HEK293 (cell line): ENCODE results near the gene WRAP73.

Experiments
- ZNF24 ChIP-seq: fragments of 450-650 bp; formaldehyde crosslinking; IDR thresholded peaks from 2 replicates; pipeline ENCODE4 v1.5.1; 2016; ENCODE audit warnings: missing biosample characterization, missing genetic modification characterization
- ZNF596 ChIP-seq: fragments of 450-650 bp; IDR thresholded peaks from 2 replicates; pipeline ENCODE4 v1.5.0; 2018; ENCODE audit warnings: missing biosample characterization, mild to moderate bottlenecking, missing genetic modification characterization, moderate library complexity
- ZNF654 ChIP-seq: fragments of 450-650 bp; formaldehyde crosslinking; IDR thresholded peaks from 2 replicates; pipeline ENCODE4 v1.5.1; 2016; ENCODE audit warnings: low read depth, missing biosample characterization, missing genetic modification characterization
- ZNF792 ChIP-seq: fragments of 450-650 bp; formaldehyde crosslinking; IDR thresholded peaks from 2 replicates; pipeline ENCODE4 v1.5.1; 2016; ENCODE audit warnings: missing biosample characterization, missing genetic modification characterization
- TF ChIP-seq, protein P1 (sequence below): fragments of 450-650 bp; formaldehyde crosslinking; IDR thresholded peaks from 2 replicates; pipeline ENCODE4 v1.5.1; 2016; ENCODE audit warnings: missing biosample characterization, missing genetic modification characterization
- TF ChIP-seq, protein P2 (sequence below): fragments of 450-650 bp; formaldehyde crosslinking; IDR thresholded peaks from 2 replicates; pipeline ENCODE4 v1.5.1; 2016; ENCODE audit warnings: missing biosample characterization, missing genetic modification characterization
- TF ChIP-seq, protein P3 (sequence below): fragments of 450-650 bp; IDR thresholded peaks from 2 replicates; pipeline ENCODE4 v1.5.1; 2018; ENCODE audit warnings: missing biosample characterization, missing genetic modification characterization

DNA sequence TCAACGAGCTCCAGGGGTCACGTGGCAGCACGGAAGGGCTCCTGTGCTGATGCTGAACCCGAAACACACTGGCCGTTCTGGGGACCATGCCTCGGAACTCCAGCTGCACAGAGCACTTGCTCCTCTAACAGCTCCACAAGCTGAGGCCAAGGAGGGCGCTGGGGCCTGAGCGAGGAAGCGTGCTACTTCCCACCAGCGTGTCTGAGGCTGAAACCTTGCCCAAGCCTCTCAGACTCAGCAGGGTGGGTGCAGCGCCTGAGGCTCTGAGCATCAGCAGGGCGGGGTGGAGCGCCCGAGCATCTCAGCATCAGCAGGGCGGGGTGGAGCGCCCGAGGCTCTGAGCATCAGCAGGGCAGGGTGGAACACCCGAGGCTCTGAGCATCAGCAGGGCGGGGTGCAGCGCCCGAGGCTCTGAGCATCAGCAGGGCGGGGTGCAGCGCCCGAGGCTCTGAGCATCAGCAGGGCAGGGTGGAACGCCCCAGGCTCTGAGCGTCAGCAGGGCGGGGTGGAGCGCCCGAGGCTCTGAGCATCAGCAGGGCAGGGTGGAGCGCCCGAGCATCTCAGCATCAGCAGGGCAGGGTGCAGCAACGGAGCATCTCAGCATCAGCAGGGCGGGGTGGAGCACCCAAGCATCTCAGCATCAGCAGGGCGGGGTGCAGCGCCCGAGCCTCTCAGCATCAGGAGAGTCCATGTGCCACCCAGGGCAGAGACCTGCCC is 9.6 kb downstream of the WRAP73 start:
- TF ChIP-seq ZNF24 (tag by site-specific recombination), result no peak
- TF ChIP-seq, protein P1, sequence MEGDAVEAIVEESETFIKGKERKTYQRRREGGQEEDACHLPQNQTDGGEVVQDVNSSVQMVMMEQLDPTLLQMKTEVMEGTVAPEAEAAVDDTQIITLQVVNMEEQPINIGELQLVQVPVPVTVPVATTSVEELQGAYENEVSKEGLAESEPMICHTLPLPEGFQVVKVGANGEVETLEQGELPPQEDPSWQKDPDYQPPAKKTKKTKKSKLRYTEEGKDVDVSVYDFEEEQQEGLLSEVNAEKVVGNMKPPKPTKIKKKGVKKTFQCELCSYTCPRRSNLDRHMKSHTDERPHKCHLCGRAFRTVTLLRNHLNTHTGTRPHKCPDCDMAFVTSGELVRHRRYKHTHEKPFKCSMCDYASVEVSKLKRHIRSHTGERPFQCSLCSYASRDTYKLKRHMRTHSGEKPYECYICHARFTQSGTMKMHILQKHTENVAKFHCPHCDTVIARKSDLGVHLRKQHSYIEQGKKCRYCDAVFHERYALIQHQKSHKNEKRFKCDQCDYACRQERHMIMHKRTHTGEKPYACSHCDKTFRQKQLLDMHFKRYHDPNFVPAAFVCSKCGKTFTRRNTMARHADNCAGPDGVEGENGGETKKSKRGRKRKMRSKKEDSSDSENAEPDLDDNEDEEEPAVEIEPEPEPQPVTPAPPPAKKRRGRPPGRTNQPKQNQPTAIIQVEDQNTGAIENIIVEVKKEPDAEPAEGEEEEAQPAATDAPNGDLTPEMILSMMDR (tag by site-specific recombination), result no peak
- no peak for TF ChIP-seq ZNF792 (tag by site-specific recombination)
- TF ChIP-seq ZNF654 (tag by site-specific recombination), result no peak
- no peak for TF ChIP-seq ZNF596 (tag by site-specific recombination)
- TF ChIP-seq, protein P2, sequence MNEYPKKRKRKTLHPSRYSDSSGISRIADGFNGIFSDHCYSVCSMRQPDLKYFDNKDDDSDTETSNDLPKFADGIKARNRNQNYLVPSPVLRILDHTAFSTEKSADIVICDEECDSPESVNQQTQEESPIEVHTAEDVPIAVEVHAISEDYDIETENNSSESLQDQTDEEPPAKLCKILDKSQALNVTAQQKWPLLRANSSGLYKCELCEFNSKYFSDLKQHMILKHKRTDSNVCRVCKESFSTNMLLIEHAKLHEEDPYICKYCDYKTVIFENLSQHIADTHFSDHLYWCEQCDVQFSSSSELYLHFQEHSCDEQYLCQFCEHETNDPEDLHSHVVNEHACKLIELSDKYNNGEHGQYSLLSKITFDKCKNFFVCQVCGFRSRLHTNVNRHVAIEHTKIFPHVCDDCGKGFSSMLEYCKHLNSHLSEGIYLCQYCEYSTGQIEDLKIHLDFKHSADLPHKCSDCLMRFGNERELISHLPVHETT (tag by site-specific recombination), result no peak
- TF ChIP-seq, protein P3, sequence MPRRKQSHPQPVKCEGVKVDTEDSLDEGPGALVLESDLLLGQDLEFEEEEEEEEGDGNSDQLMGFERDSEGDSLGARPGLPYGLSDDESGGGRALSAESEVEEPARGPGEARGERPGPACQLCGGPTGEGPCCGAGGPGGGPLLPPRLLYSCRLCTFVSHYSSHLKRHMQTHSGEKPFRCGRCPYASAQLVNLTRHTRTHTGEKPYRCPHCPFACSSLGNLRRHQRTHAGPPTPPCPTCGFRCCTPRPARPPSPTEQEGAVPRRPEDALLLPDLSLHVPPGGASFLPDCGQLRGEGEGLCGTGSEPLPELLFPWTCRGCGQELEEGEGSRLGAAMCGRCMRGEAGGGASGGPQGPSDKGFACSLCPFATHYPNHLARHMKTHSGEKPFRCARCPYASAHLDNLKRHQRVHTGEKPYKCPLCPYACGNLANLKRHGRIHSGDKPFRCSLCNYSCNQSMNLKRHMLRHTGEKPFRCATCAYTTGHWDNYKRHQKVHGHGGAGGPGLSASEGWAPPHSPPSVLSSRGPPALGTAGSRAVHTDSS (tag by site-specific recombination), result no peak
